ENCODE data around the gene ZNF625. TPM values are rescaled to one million over a fixed set of nuclear protein-coding genes. Genes with fewer than 3 reads are reported as not detected.

The ZNF625 gene
- total RNA-seq, 4 donors from 2014 or later: 4.5 to 8.7 (median 7.8) TPM

- peak; percentile 98 for DNase-seq (ENCODE audit: extremely low spot score)
- intact Hi-C loops (cut with DNase I): loop anchor here (1.0 to 5.0 kb wide), 5 partner anchors 49 to 258 kb away; partner anchors contain the start of gene ZNF763
- WGBS: under 1% methylated on average over 23 of the region's 49 CpGs
These were observed 16.5 kb downstream of the ZNF625 start, which contains the start of gene ZNF20 for GRCh38 chr19:12139885-12140544. Gene ZNF20 (minus strand): TSS chr19:12140350. CDS start chr19:12140182, 168 bp downstream.

GRCh38 chr19:12139269-12139668 lies 17.3 kb downstream of the ZNF625 start:
- H3K9me3 ChIP-seq: peaks cover 0 to under 1% (median 0%) of the 10 kb centered on the region in 4 donors
- H3K27ac ChIP-seq (replicated peaks in 1 of 4): peak overlapping the region; percentile 82 to 91 (median 88)
- H3K4me3 ChIP-seq: peak overlapping the region; percentile 81 to 93 (median 85)
- peaks cover 17 to 34% (median 28%) of the 10 kb centered on the region in 4 donors for H3K4me1 ChIP-seq
- H3K27me3 ChIP-seq: no peaks in the 10 kb centered on the region
- no peak for DNase-seq (ENCODE audit: extremely low spot score)
- H3K36me3 ChIP-seq: peaks cover 15 to 37% (median 26%) of the 10 kb centered on the region in 4 donors
- intact Hi-C loops (cut with DNase I): no loop called here
- TF ChIP-seq POLR2AphosphoS5 (IDR thresholded peaks at IDR 0.05) (no peak), POLR2A (IDR thresholded peaks at IDR 0.05; ENCODE audit: low read depth) (no peak), CTCF (IDR thresholded peaks at IDR 0.05) (no peak), EP300 (IDR thresholded peaks at IDR 0.05) (no peak)
- WGBS: 18% methylated on average over 13 of the region's 13 CpGs

More at GRCh38 chr19:12139885-12140544, 16.5 kb downstream of the ZNF625 start, which contains the start of gene ZNF20:
- Histone ChIP-seq H3K27me3 (no peaks in the 10 kb centered on the region), H3K27ac (replicated peaks in 1 of 4) (peak within 1 kb of the TSS; percentile 82 to 91 (median 88)), H3K9me3 (no peaks in the 10 kb centered on the region), H3K4me1 (peaks cover 17 to 34% (median 28%) of the 10 kb centered on the region in 4 donors), H3K36me3 (peaks cover 11 to 37% (median 25%) of the 10 kb centered on the region in 4 donors), H3K4me3 (peak within 1 kb of the TSS; percentile 81 to 93 (median 85))
- peak in 1 of 3 experiments; percentile 10 for TF ChIP-seq CTCF (IDR thresholded peaks at IDR 0.05)
- TF ChIP-seq EP300 (IDR thresholded peaks at IDR 0.05): no peak
- TF ChIP-seq POLR2A (IDR thresholded peaks at IDR 0.05; ENCODE audit: low read depth): no peak
- TF ChIP-seq POLR2AphosphoS5 (IDR thresholded peaks at IDR 0.05): peak; percentile 43 to 64

GRCh38 chr19:12137221-12137940 lies 19.2 kb downstream of the ZNF625 start:
- no peak for DNase-seq (ENCODE audit: extremely low spot score)
- intact Hi-C loops (cut with DNase I): no loop called here
- Histone ChIP-seq H3K4me1 (peaks cover 17 to 34% (median 28%) of the 10 kb centered on the region in 4 donors), H3K27me3 (no peaks in the 10 kb centered on the region), H3K27ac (replicated peaks in 1 of 4) (no peak overlapping the region), H3K9me3 (peaks cover 7 to 19% (median 15%) of the 10 kb centered on the region in 4 donors), H3K36me3 (peaks cover 34 to 52% (median 42%) of the 10 kb centered on the region in 4 donors), H3K4me3 (no peak overlapping the region)
- TF ChIP-seq EP300 (IDR thresholded peaks at IDR 0.05): no peak
- TF ChIP-seq POLR2AphosphoS5 (IDR thresholded peaks at IDR 0.05): no peak
- TF ChIP-seq POLR2A (IDR thresholded peaks at IDR 0.05; ENCODE audit: low read depth): no peak
- TF ChIP-seq CTCF (IDR thresholded peaks at IDR 0.05): peak; percentile 15 to 32 (median 17)
- WGBS: 73% methylated on average over 7 of the region's 7 CpGs

GRCh38 chr19:12133069-12133468 lies 23.5 kb downstream of the ZNF625 start:
- 94% methylated on average over 3 of the region's 3 CpGs for WGBS
- DNase-seq (ENCODE audit: extremely low spot score): no peak
- peaks cover 40 to 57% (median 48%) of the 10 kb centered on the region in 4 donors for H3K36me3 ChIP-seq
- H3K4me1 ChIP-seq: peaks cover 0 to 8% (median 0%) of the 10 kb centered on the region in 4 donors
- intact Hi-C loops (cut with DNase I): no loop called here
- peaks cover 7 to 31% (median 21%) of the 10 kb centered on the region in 4 donors for H3K9me3 ChIP-seq
- TF ChIP-seq POLR2AphosphoS5 (IDR thresholded peaks at IDR 0.05) (no peak), EP300 (IDR thresholded peaks at IDR 0.05) (no peak), CTCF (IDR thresholded peaks at IDR 0.05) (no peak), POLR2A (IDR thresholded peaks at IDR 0.05; ENCODE audit: low read depth) (no peak)
- H3K4me3 ChIP-seq: no peak overlapping the region
- no peak overlapping the region for H3K27ac ChIP-seq (replicated peaks in 1 of 4)
- H3K27me3 ChIP-seq: no peaks in the 10 kb centered on the region
